ENCODE measurements around the gene ZNF697. TPM values are rescaled to one million over a fixed set of nuclear protein-coding genes. Genes with fewer than 3 reads are reported as not detected.

ZNF697 gene
- total and polyA plus RNA-seq, 9 of the 15 experiments (the other 6 are each of a cell fraction or from before 2014, with no cell fraction given): 2.1 to 13.6 (median 8.3) TPM

DNA sequence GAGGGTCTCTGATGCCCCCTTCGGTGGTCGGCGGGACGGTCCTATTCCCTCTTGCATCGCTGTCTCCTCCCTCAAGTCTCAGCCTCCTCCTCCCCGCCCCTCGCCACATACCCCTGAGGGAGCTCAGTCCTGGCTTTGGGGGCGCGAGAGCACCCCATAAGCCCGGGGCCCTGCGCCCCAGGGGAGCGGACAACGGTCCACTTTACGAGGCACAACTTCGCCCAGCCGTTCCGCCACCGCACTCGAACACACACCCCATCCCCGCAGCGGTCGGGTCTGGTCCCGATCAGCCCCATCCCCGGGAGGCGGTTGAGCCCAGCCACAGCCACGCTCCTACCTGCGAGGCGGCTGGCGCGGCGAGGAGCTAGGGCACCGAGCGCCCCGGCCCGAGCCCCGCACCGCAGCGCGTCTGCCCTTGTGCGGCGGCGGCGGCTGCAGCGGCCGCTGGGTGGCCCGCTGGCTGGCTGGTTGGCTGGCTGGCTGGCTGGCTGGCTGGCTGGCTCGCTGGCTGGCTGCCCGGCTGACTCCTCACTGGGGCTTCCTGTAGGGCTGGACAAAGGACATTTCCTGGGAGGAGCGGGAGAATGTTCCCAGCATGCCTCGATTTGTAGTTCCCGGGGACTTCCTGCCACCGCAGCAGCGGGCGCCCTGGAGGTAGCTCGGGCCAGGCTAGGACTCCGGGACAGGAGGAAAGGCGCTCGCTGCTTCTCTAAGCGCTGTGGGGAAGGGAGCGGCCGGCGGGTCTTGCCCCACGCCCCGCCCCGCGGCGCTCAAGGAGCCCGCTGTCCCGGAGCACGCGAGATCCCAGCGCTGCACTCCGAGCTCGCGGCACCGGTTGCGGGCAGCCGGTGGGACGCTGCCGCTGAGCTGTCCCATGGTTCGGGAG is at the start of gene ZNF697 (continued):
- TF ChIP-seq SMC3 (conservative IDR thresholded peaks at IDR 0.05; ENCODE audit: insufficient read depth, low read depth, low read length) (no peak), MCM3 (IDR thresholded peaks at IDR 0.05) (no peak), ZBTB40 (IDR thresholded peaks at IDR 0.05) (peak; percentile 89), ZBTB40 (CRISPR knock-in tag; IDR thresholded peaks at IDR 0.05) (no peak), NFXL1 (CRISPR knock-in tag; IDR thresholded peaks at IDR 0.05) (no peak), STAT5B (CRISPR knock-in tag; IDR thresholded peaks at IDR 0.05) (no peak), RHOXF2B (CRISPR knock-in tag; conservative IDR thresholded peaks at IDR 0.05) (no peak), ZNF121 (CRISPR knock-in tag; conservative IDR thresholded peaks at IDR 0.05) (peak; percentile 33; the same call in 1 of the 2 replicates), KLF16 (IDR thresholded peaks at IDR 0.05) (no peak), JUND (IDR thresholded peaks at IDR 0.05; ENCODE audit: borderline replicate concordance, low read depth, low read length) (peak; percentile 61), JUND (tag; IDR thresholded peaks at IDR 0.05; ENCODE audit: borderline replicate concordance, low read depth, low read length) (no peak; the same call in 2 of the 3 replicates), ARID3B (CRISPR knock-in tag; IDR thresholded peaks at IDR 0.05; ENCODE audit: borderline replicate concordance) (no peak), BCLAF1 (IDR thresholded peaks at IDR 0.05; ENCODE audit: borderline replicate concordance in 1 of 2, control insufficient read depth in 1 of 2, low read depth in 2 of 2, low read length in 1 of 2) (no peak), RNF2 (IDR thresholded peaks at IDR 0.05) (no peak)
